Left lung (tissue), 10 donors: ENCODE data around the gene P2RY6. TPM values are rescaled to one million over a fixed set of nuclear protein-coding genes. Genes with fewer than 3 reads are reported as not detected.

Source experiments
- ATAC-seq: fragments of 200-7000 bp; cut with Tn5 transposase; one replicate; pipeline ENCODE4 v1.9.1; 2020; ENCODE audit warnings: moderate library complexity
- DNase-seq, 4 donors: peaks; one replicate each; pipeline ENCODE4 v3.0.0-alpha.2; 2013 to 2020
- H3K27ac ChIP-seq, 2 donors: fragments of 200-600 bp; sonication (generic) in 1 of 2; one replicate each; pipeline versions ENCODE4 v1.5.0 to v1.8.0; 2020 to 2021
- H3K27me3 ChIP-seq, 2 donors: fragments of 200-600 bp; sonication (generic) in 1 of 2; one replicate each; pipeline versions ENCODE4 v1.5.0 to v1.8.0; 2020 to 2021
- H3K36me3 ChIP-seq, 2 donors: fragments of 200-600 bp; sonication (generic) in 1 of 2; one replicate each; pipeline versions ENCODE4 v1.5.0 to v1.8.0; 2020 to 2021
- H3K4me1 ChIP-seq, 2 donors: fragments of 200-600 bp; one replicate each; pipeline ENCODE4 v1.8.0; 2021
- H3K4me3 ChIP-seq, 2 donors: fragments of 200-600 bp; sonication (generic) in 1 of 2; one replicate each; pipeline versions ENCODE4 v1.5.0 to v1.8.0; 2020 to 2021; ENCODE audit warnings: mild to moderate bottlenecking in 1 of 2
- H3K9me3 ChIP-seq, 2 donors: fragments of 200-600 bp; sonication (generic) in 1 of 2; one replicate each; pipeline versions ENCODE4 v1.5.0 to v1.8.0; 2020 to 2021
- intact Hi-C, 2 donors: fragments of 100-400 bp; cut with DNase I; formaldehyde crosslinking; loops; one replicate each; pipeline versions ENCODE4 v1.11.2 to v1.14.2; 2022
- polyA plus RNA-seq, 6 donors: library from polyadenylated mRNA; unstranded; fragments of 120-200 nt; gene quantifications; one replicate each; pipeline ENCODE4 v1.2.1, GENCODE V29; 2013; ENCODE audit not compliant: insufficient read length in 6 of 6
- total RNA-seq, 2 donors: library from RNA; stranded (reverse); fragmentation: NEBNext Ultra II Directional; extraction: Animal tissue kit (Norgen Biotek cat#: 25700); gene quantifications; one replicate each; pipeline ENCODE4 v1.2.1, GENCODE V29; 2021
- TF ChIP-seq, protein P1 (sequence below), 2 donors: fragments of 200-600 bp; sonication (generic) in 1 of 2; IDR thresholded peaks; one replicate each; pipeline versions ENCODE4 v1.5.0 to v1.8.0; 2021; ENCODE audit warnings: antibody characterized with exemption in 2 of 2
- donor health status: DM: no; HTN: yes; CAD: no.
- donor health status: DM: no; HTN: no; CAD: no.

Gene P2RY6
- total and polyA plus RNA-seq, 8 donors: 0.87 to 4.8 (median 1.9) TPM

DNA sequence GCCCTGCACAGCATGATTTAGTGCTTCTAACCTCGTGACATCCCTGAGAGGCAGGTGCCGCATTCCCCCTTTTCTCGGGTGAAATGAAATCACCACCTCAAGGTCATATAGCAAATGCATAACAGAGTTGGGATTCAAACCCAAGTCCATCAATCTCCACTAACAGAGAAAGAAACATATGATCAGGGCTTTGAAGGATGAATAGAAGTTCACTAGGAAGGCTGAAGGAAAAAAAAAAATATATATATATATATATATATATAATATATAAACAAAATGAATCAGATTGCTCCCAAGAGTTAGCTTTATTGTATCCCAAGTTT is 23.8 kb downstream of the P2RY6 start:
- no peak for ATAC-seq
- Histone ChIP-seq H3K27ac (no peak overlapping the region), H3K4me3 (no peak overlapping the region), H3K27me3 (no peaks in the 10 kb centered on the region), H3K36me3 (peaks cover 0 to 7% of the 10 kb centered on the region in 2 donors), H3K9me3 (no peaks in the 10 kb centered on the region), H3K4me1 (peaks cover 0 to 28% of the 10 kb centered on the region in 2 donors)
- DNase-seq: no peak
- TF ChIP-seq, protein P1, sequence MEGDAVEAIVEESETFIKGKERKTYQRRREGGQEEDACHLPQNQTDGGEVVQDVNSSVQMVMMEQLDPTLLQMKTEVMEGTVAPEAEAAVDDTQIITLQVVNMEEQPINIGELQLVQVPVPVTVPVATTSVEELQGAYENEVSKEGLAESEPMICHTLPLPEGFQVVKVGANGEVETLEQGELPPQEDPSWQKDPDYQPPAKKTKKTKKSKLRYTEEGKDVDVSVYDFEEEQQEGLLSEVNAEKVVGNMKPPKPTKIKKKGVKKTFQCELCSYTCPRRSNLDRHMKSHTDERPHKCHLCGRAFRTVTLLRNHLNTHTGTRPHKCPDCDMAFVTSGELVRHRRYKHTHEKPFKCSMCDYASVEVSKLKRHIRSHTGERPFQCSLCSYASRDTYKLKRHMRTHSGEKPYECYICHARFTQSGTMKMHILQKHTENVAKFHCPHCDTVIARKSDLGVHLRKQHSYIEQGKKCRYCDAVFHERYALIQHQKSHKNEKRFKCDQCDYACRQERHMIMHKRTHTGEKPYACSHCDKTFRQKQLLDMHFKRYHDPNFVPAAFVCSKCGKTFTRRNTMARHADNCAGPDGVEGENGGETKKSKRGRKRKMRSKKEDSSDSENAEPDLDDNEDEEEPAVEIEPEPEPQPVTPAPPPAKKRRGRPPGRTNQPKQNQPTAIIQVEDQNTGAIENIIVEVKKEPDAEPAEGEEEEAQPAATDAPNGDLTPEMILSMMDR (IDR thresholded peaks at IDR 0.05): no peak
- intact Hi-C loops: no loop called here

DNA sequence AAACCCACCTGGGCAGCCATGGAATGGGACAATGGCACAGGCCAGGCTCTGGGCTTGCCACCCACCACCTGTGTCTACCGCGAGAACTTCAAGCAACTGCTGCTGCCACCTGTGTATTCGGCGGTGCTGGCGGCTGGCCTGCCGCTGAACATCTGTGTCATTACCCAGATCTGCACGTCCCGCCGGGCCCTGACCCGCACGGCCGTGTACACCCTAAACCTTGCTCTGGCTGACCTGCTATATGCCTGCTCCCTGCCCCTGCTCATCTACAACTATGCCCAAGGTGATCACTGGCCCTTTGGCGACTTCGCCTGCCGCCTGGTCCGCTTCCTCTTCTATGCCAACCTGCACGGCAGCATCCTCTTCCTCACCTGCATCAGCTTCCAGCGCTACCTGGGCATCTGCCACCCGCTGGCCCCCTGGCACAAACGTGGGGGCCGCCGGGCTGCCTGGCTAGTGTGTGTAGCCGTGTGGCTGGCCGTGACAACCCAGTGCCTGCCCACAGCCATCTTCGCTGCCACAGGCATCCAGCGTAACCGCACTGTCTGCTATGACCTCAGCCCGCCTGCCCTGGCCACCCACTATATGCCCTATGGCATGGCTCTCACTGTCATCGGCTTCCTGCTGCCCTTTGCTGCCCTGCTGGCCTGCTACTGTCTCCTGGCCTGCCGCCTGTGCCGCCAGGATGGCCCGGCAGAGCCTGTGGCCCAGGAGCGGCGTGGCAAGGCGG is 24.5 kb downstream of the P2RY6 start:
- Histone ChIP-seq H3K4me1 (peaks cover 0 to 28% of the 10 kb centered on the region in 2 donors), H3K4me3 (no peak overlapping the region), H3K27me3 (no peaks in the 10 kb centered on the region), H3K9me3 (no peaks in the 10 kb centered on the region), H3K36me3 (peaks cover 0 to 7% of the 10 kb centered on the region in 2 donors), H3K27ac (no peak overlapping the region)
- ATAC-seq: no peak
- peak in 1 of 4 donors; percentile 69 for DNase-seq
- intact Hi-C loops: no loop called here
- TF ChIP-seq, protein P1 (IDR thresholded peaks at IDR 0.05): no peak

DNA sequence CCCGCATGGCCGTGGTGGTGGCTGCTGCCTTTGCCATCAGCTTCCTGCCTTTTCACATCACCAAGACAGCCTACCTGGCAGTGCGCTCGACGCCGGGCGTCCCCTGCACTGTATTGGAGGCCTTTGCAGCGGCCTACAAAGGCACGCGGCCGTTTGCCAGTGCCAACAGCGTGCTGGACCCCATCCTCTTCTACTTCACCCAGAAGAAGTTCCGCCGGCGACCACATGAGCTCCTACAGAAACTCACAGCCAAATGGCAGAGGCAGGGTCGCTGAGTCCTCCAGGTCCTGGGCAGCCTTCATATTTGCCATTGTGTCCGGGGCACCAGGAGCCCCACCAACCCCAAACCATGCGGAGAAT is 25.1 kb downstream of the P2RY6 start:
- no peak for DNase-seq

DNA sequence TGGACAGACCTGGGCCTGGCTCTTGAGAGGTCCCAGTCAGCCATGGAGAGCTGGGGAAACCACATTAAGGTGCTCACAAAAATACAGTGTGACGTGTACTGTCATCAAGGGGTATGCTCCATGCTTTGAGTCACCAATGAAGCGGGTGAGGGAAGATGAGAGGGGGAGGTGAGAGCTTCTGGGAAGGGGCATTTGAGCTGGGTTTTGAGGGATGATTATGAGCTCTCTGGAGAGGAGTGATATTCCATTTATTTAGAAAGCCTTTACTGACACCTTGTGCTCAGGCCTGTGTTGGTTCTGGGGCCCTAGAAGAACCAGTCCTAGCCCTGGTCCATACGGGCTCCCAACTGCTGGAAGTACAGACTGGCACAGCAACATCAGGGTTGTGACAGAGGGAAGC is 25.6 kb downstream of the P2RY6 start:
- intact Hi-C loops: no loop called here
- Histone ChIP-seq H3K36me3 (peaks cover 0 to 7% of the 10 kb centered on the region in 2 donors), H3K4me1 (peaks cover 0 to 20% of the 10 kb centered on the region in 2 donors), H3K4me3 (no peak overlapping the region), H3K9me3 (no peaks in the 10 kb centered on the region), H3K27me3 (no peaks in the 10 kb centered on the region), H3K27ac (no peak overlapping the region)
- no peak for ATAC-seq
- TF ChIP-seq, protein P1 (IDR thresholded peaks at IDR 0.05): no peak
- no peak for DNase-seq

More for the DNA sequence above, 25.1 kb downstream of the P2RY6 start:
- H3K27ac ChIP-seq: no peak overlapping the region
- no peaks in the 10 kb centered on the region for H3K27me3 ChIP-seq
- H3K4me3 ChIP-seq: no peak overlapping the region
- H3K4me1 ChIP-seq: peaks cover 0 to 25% of the 10 kb centered on the region in 2 donors
- H3K36me3 ChIP-seq: peaks cover 0 to 7% of the 10 kb centered on the region in 2 donors
- no peak for ATAC-seq
- intact Hi-C loops: no loop called here
- TF ChIP-seq, protein P1 (IDR thresholded peaks at IDR 0.05): no peak
- no peaks in the 10 kb centered on the region for H3K9me3 ChIP-seq

DNA sequence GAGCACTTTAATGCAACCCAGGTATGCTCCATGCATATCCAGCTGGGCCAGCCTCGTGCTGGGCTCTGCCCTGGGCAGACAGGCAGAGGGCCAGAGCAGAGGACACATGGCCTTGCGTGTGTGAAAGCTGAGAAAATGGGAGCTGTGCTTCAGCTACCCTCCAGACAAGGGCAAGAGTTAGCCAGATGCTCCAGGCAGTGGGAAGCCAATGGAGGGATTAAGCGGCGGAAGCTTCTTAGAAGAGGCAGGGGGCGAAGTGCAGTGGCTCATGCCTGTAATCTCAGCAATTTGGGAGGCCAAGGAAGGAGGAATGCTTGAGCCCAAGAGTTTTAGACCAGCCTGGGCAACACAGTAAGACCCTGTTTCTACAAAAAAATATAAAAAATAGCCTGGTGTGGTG is 26.1 kb downstream of the P2RY6 start:
- no peak overlapping the region for H3K27ac ChIP-seq
- TF ChIP-seq, protein P1 (IDR thresholded peaks at IDR 0.05): no peak
- H3K4me1 ChIP-seq: peaks cover 0 to 20% of the 10 kb centered on the region in 2 donors
- peaks cover 0 to 7% of the 10 kb centered on the region in 2 donors for H3K36me3 ChIP-seq
- no peaks in the 10 kb centered on the region for H3K27me3 ChIP-seq
- no peak for DNase-seq
- intact Hi-C loops: no loop called here
- H3K9me3 ChIP-seq: no peaks in the 10 kb centered on the region
- no peak overlapping the region for H3K4me3 ChIP-seq
- ATAC-seq: no peak
